Measurements from ENCODE around the gene GPRIN2.
"Not testable (repeated sequence)": the region's sequence is repeated elsewhere in the genome, so short reads cannot be mapped to it uniquely, and the experiment has no call there.

Gene GPRIN2

DNA sequence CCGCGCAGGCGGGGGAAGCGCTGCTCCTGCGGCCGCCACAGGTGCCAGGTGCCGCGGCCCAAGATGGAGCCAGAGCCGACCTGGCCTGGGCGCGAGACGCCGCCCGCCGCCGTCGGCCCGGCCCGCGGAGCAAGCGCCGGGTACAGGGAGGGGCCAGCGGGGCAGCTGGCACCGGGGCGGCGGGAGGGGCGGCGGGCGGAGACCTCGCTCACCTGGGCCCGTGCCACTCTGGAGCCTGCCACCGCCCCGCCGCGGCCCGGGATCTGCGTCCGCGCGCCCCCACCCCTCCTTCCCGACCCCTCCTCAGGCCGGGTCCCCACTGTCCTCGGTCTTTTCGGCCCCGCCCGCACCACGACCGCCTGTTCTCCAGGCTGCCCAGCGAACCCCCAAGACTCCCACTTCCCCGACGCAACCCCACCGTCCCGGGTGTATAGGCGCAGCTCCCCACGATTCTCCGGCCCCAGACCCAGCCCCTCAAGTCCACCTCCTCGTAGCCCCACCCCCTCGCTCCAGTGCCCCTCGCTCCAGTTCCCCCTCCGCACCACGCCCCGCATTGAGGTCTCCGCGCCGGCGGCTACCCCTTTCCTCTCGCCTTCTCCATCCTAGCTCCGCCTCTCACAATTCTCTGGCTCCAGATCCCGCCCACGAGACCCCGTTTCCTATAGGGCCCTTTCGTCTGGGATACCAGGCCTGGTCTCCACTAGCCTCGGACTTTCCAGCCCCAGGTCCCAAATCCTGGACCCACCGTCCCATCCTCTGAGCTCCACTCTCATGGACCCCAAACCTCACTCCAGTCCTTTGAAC, at the start of gene GPRIN2:
Gene GPRIN2 (minus strand): TSS at position 144 of the 804 bp plus-strand sequence. CDS start 5,922 bp downstream, outside the sequence.
- peak within 1 kb of the TSS; percentile 86 for H3K4me3 ChIP-seq (ENCODE audit: low read depth, low read length)

DNA sequence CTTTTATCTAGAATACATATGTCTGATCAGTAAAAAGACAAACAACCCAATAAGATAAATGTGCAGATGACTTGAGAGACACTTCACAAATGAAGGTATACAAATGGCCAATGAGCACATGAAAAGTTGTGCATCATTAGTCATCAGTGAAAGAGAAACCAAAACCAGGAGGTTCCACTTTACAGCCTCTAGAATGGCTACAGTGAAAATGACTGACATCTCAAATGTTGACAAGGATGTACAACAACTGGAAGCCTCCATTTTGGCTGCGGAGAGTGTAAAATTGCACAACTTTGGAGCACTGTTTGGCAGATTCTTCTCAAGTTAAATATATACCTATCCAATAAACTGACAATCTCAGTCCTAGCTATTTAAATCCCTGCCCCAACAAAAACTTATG, 44.1 kb upstream of the GPRIN2 start:
- not testable (repeated sequence) for H3K4me3 ChIP-seq (ENCODE audit: low read depth, low read length)

DNA sequence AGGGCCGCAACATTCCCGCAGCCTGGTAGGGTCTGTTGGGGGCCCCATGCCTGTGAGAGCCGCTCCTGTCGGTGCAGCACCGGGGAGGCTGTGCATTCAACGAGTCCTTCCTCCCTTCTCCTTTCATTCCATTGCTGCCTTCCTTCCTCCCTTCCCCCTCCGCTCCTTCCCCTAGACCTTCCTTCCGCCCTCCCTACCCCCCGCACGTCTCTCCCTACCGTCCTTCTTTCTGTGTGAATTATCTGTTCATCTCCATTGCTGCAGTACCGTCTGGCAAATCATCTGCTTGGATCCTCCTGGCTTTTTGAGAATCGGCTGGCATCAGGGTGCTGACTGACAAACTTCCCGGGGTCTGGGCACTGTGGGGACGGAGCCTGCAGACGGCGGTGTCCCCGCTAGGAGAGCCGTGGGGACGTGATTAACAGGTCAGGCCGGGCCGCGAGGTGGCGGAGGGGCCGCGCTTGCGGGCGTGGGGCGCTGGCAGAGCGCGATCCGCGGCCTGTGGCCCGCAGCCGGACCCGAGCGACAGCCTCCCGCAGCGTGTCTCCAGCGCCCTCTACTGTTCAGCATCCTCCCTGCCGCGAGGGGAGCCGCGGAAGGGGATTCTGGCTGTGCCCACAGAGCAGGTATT, 41.3 kb upstream of the GPRIN2 start:
- H3K4me3 ChIP-seq (ENCODE audit: low read depth, low read length) = not testable (repeated sequence)

DNA sequence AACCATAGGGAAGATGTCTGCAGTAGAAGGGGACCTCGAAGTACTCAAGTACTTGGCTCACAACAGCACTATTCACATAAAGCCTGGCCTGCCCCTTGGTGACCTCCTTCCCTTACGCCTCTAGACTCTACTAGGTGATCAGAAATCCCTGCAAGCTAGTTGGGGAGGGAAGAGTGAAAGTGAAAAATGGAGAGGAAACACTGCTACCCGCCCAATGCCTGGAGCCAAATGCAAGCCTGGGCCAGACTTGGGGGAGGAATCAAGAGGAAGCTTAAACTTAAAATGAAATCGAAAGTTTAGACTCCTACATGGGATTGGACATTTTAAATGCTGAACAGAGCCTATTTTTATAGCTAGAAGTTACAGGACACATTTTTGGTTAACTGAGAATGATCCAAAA, 40.1 kb upstream of the GPRIN2 start:
- H3K4me3 ChIP-seq (ENCODE audit: low read depth, low read length) = not testable (repeated sequence)

DNA sequence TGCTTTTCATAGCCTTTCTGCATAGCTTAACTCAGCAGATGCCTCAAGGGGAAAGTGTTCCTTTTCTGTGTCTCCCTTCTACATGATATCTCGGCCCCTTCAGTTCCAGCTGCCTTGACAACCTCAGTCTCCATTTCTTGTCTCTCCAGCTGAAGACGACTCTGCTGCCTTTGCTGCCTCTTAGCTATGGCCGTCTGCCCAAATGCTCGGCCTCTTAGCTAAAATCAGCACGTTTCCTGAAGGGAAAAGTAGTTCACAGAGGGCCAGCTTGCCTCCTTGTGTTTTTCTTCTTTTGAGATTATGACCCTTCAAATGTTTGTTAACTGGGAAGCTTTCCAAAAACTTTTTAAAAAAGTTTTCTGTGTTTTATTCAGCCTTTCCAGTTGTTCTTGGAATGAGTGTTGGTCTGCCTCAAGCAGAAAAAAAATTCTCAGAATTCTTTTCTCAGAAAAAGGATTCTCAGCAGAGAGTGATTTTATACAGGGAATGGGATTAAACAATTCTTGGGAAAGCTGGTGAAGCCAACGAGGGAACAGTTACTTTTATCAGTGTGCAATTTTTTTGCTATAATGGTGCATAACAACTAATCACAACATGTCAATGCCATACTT, 38.1 kb upstream of the GPRIN2 start:
- H3K4me3 ChIP-seq (ENCODE audit: low read depth, low read length) = not testable (repeated sequence)

DNA sequence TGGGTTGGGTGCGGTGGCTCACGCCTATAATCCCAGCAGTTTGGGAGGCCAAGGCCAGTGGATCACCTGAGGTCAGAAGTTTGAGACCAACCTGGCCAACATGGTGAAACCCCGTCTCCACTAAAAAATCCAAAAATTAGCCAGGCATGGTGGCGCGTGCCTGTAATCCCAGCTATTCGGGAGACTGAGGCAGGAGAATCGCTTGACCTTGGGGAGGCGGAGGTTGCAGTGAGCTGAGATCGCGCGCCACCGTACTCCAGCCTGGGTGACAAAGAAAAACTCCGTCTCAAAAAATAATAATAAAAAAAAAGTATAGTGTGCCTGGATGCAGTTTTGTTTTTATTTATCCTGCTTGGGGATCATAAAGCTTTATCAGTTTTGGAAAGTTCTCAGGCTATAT, 36.8 kb upstream of the GPRIN2 start:
- H3K4me3 ChIP-seq (ENCODE audit: low read depth, low read length) = not testable (repeated sequence)

DNA sequence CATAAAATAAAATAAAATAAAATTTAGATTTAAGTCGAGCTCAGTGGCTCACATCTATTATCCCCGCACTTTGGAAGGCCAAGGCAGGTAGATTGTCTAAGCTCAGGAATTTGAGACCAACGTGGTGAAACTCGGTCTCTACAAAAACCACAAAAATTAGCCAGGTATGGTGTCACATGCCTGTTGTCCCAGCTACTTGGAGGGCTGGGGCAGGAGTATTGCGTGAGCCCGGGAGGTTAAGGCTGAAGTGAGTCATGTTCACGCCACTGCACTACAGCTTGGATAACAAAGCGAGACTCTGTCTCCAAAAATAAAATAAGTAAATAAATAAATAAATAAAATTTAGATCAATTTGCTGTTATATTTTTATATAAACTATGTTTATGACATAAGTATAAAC, 34.6 kb upstream of the GPRIN2 start:
- H3K4me3 ChIP-seq (ENCODE audit: low read depth, low read length) = not testable (repeated sequence)

DNA sequence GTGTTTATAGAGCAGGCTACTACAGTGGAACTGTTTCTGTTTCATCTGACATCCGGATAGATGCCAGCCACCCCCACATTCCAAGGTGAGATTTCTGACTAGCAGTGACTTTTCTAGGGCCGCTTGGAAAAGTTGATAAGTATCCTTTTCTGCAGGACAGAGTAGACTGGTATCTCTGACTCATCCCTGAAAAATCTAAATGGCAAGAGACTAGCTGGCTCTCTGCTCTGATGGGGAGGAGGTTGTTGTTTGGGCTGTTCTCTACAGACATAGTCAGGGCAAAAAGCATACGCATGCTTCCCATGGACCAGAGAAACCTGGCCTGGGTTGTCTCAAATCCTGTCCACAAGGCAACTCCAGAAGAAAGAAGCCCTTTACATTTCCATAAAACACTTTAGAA, 33.1 kb upstream of the GPRIN2 start:
- not testable (repeated sequence) for H3K4me3 ChIP-seq (ENCODE audit: low read depth, low read length)

DNA sequence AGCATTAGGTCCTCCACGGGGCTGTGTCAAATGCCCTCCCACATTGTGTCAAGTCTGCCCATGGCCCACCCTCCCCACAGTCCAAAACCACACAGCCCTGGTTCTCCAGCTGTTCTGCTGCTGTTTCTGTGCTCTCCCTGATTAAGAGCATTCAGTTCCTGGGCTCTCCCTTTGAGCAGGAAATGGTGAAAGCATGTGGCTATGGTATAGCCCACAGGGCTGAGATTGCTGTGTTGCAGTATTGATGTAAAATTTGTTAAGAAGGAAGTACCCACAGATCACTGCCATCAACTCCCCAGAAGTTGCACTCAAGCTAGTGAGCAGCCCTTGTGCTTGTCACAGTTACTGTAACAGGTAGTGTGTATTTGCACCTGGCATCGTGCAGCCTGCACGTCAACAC, 31.8 kb upstream of the GPRIN2 start:
- not testable (repeated sequence) for H3K4me3 ChIP-seq (ENCODE audit: low read depth, low read length)

DNA sequence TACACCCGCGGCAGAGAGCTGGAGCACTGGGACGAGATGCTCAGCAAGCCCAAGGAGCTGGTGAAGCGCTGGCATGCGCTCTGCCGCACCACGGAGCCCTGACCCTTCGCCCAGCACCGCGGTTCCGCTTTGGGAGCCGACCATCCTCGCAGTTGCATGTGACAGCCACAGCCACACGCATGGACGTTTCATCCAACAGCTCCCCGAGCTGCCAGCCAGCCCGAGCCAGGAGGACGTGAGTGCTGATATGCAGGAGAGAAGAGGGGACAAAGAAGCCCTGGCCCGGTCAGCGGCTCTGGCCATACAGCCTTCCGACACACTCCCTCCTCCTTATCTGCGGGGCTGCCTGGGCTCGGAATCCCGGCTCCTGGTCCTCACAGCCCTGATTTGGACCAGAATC, 31.1 kb upstream of the GPRIN2 start:
- H3K4me3 ChIP-seq (ENCODE audit: low read depth, low read length) = not testable (repeated sequence)

DNA sequence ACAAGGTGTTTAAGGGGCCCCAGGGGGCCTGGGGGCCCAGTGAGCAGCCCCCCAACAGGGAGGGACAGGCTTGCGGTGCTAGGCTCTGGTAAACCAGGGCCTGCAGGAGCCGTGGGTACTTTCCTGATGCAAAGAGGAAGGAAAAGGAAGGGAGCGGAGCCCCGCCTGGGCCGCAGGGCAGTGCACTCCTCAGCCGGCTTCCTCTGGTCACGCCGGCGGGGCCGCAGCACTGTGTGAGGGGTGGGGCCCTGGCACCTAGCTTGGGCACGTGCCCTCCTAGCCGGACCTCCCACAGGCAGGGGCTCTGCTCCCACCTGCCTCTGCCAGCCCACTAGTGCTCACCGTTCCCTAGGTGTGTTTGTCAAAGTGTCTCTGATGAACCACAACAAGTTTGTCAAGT, 28.8 kb upstream of the GPRIN2 start:
- H3K4me3 ChIP-seq (ENCODE audit: low read depth, low read length) = not testable (repeated sequence)

DNA sequence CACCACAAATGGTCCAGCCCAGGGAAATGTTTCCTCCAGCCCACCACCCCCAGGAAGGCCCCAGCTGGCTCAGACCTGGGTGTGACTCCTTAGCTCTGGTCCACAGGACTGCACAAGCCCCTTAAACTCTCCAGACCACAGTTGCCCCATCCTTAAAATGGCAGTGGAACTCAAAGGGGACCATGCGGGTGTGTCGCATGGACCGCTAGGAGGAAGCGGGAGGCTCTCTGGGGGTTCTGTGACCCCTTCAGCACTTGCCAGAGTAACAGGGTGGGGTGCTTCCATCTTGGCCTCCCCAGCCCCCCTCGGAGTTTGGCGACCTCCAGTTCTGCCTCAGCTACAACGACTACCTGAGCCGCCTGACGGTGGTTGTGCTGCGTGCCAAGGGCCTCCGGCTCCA, 27.7 kb upstream of the GPRIN2 start:
- H3K4me3 ChIP-seq (ENCODE audit: low read depth, low read length) = not testable (repeated sequence)

DNA sequence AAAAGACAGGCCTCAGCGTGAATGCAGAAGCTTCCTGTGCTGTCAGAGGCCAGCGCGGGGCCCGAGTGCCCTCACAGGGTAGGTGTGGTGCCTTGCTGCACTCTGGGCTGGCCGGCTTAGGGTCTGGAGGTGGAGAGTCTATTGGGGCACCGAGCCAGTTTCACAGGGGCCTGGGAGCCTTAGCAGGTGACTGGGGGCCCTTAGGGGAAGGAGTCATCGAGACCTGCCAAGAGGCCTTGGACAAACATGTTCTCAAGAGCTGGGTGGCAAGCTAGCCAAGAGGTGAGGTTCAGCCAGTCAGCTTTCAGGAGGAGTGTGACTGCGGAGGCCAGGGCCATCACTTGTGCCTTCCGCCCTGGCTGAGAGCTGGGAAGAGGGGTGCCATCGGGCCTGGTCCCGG, 26.1 kb upstream of the GPRIN2 start:
- H3K4me3 ChIP-seq (ENCODE audit: low read depth, low read length) = not testable (repeated sequence)

DNA sequence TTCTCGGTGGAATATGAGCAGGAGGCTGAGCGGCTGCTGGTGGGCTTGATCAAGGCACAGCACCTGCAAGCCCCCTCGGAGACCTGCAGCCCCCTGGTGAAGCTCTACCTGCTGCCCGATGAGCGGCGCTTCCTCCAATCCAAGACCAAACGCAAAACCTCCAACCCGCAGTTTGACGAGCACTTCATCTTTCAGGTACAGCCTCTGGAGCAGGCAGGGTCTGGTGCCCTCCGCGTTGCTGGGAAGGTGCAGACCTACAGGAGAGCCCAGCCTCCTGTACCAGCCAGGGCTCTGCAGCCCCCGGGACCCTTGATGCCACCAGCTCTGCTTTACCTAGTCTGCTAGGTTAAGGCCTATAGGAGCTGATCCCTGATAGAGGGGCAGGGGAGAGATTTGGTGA, 25.5 kb upstream of the GPRIN2 start:
- not testable (repeated sequence) for H3K4me3 ChIP-seq (ENCODE audit: low read depth, low read length)

DNA sequence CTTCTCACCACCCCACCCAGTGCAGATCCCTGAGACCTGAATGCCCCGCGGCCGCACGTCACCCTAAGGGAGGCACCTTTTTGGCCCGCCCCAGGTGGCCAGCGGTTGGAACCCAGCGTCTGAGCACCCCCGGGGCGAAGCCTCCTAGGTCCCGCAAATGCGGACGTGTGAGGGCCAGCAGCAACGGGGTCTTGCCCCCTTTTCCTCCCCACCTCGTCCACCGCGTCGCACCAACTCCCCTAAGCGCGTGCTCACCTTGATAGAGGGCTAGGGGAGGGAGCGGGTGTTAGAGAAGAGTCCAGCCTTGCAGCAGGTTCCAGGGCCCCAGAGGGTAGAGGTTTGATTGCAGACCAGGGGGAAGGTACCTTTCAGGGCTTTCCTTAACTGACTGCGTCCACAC, 22.9 kb upstream of the GPRIN2 start:
- H3K4me3 ChIP-seq (ENCODE audit: low read depth, low read length) = not testable (repeated sequence)

DNA sequence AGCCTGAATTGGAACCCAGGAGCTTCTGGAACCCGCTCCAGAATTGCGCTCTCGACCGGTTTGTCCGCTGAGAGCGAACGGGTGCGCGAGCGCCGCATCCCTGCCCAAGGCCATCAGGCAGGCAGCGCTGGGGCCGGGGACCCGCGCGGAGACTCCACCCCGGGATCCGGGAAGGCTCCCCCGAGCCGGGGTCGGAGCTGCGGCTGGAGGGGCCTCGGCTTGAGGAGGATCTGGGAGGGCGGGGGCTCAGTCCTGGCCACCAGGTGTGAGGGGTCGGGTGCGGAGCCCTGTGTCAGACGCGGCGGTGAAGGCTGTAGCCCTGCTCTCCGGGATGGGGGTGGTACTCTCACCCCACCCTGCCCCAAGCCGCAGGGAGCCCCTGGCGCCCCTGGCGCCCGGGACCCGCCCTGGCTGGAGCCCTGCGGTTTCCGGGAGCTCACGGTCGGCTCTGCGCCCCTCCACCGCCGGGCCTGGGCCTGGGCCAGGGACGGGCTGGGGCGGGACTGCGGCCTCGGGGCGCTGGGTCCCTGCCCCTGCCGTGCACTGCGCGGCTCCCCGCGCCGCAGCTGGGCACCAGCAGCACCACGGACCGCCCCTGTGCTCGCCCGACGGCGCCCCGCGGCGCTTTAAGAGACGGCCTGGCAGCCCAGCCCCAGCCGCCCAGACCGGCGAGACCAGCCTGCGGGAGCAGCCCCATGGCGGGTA, 22.2 kb upstream of the GPRIN2 start, which contains the start of gene SYT15:
Gene SYT15 (plus strand): TSS at position 655 of the 705 bp plus-strand sequence. CDS start 41 bp downstream, at position 696.
- not testable (repeated sequence) for H3K4me3 ChIP-seq (ENCODE audit: low read depth, low read length)

DNA sequence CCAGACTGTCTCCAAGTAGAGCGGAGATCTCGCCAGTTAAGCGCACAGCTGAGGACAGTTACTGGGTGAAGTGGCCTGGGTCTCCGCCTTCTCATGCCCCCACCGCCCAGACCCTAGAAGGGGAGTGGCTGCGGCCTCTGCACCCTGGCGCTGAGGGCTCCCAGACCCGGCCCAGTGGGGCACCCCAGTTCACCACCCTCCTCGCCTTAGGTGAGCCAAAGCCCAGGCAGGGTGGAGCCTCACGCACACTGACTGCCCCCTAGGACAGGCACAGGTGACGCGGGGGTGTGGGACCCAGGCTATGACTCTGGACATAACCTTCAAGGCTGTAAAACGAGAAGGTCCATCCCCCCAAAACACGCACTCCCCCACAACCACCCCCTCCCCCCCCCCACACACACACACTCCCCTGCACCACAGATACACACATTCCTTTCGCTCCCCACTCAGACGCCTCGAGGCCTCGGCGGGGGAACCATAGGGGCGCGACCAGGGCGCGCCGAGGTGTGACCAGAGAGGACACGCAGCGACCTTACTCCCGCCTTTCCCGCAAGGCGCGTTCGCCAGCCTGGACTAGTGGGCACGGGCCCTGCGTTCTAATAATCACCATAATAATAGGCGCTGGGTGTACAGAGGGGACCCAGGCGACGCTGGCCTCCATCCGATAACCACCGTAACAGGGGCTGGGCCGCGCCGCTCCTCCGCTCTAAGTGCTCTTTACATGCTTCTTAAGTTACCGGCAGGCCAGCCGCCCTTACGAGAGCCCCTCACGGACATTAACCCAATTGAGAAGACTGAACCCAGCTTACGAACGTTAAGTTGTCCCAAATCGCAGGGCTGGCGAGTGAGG, 21.4 kb upstream of the GPRIN2 start:
- H3K4me3 ChIP-seq (ENCODE audit: low read depth, low read length) = not testable (repeated sequence)

DNA sequence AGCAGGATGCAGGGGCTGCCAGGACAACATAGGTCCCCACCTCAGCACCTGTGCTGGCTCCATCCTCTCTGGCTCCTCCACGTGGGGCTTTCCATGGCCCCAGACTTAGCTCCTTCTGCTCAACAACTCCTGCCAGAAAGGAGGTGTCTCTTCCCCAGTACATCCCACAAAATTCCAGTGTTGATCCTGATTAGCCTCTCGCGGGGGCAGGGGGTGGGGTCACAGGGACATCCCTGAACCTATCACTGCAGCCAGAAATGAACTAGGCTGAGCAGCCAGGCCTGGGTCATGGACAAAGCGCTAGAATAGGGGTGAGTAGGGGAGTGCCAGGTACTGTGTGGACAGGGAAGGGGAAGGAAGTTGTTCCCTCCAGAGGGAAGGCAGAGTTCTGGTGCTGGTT, 17.4 kb upstream of the GPRIN2 start:
- H3K4me3 ChIP-seq (ENCODE audit: low read depth, low read length) = not testable (repeated sequence)

DNA sequence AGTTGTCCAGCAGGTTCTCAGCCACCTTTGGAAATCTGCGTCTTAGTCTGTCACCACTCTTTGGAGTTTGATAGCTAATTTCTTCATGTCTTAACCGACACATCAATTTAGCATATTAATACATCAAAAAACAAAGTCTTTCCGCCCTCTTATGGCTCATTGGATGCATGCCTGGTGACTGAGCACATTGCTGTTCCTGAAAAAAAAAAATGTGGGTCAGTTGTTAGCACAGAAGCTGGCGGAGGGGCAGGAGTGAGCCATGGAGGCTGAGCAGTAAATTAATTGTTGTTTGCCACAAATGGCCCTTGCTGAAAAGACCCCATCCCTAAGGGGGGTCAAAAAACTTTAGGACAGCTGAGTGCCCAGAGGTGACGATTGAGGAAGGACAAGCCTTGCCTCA, 16.9 kb upstream of the GPRIN2 start:
- not testable (repeated sequence) for H3K4me3 ChIP-seq (ENCODE audit: low read depth, low read length)

DNA sequence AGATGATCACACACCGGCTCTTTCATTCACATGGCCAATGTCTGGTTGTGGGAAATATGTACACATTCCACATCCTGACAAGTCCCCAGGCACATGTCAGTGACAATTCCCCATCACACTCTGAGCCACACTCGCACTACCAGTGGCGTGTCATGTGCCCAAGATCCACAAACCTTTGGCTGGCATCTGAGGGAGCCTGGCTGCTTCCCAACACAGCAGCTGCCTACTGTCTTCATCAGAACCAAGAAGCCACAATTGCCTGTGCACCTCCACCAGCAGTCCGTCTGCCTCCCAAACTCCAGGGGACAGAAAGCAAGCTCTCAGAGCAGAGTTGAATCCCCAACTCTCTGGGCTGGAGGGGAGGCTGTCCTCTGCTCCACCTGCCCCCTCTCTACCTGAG, 16.3 kb upstream of the GPRIN2 start:
- H3K4me3 ChIP-seq (ENCODE audit: low read depth, low read length) = not testable (repeated sequence)

DNA sequence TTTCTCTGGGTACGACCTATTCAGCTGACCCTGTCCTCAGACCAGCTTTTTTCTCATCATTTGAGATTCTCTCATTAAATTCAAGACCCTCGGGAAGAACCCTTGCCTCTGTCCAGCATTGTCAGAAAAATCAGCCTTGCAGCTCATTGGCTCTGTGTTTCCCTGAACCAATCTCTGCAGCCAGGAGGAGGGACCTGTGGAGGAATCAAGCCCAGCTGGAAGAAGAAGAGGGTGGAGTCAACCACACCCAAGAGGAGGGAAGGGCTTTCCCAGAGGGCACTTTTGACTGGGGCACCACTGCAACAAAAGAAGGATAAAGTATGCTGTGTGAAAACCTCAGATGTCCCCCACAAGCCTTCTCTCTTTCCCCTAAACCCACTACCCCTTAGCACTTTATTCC, 14.2 kb upstream of the GPRIN2 start:
- not testable (repeated sequence) for H3K4me3 ChIP-seq (ENCODE audit: low read depth, low read length)

All from iPS-11a (cell line).